Daoy (cell line): ENCODE measurements around the gene UBE2E3. TPM values are rescaled to one million over a fixed set of nuclear protein-coding genes. Genes with fewer than 3 reads are reported as not detected.
A peak's percentile ranks its signal among the peaks of the same experiment; 100 is the strongest.
"Not testable (repeated sequence)": the region's sequence is repeated elsewhere in the genome, so short reads cannot be mapped to it uniquely, and the experiment has no call there.

Experiments
- DNase-seq: peaks from one replicate; pipeline ENCODE4 v3.0.0-alpha.2; 2015; ENCODE audit warnings: low read depth
- total RNA-seq: library from RNA; depleted of rRNA; stranded (reverse); fragments of >200 nt; shearing (Covaris generic); gene quantifications from 2 replicates; pipeline ENCODE4 v1.2.3, GENCODE V29; 2014

UBE2E3 gene
- total RNA-seq, 1 experiment from 2014 or later, result 78.7 TPM

- no peak for DNase-seq
These were observed 94.1 kb downstream of the UBE2E3 start for GRCh38 chr2:181074457-181074856.

- DNase-seq, result no peak
These were observed 96.3 kb downstream of the UBE2E3 start for GRCh38 chr2:181076658-181077057.

GRCh38 chr2:181077128-181077709 is 96.8 kb downstream of the UBE2E3 start:
- peak; percentile 35 for DNase-seq

GRCh38 chr2:181083140-181083539 is 102.7 kb downstream of the UBE2E3 start:
- no peak for DNase-seq

- DNase-seq, result no peak
These were observed 105.3 kb downstream of the UBE2E3 start for GRCh38 chr2:181085734-181086133.

- not testable (repeated sequence) for DNase-seq
These were observed 111.5 kb downstream of the UBE2E3 start for GRCh38 chr2:181091920-181092319.

- DNase-seq, result no peak
These were observed 115.1 kb downstream of the UBE2E3 start for GRCh38 chr2:181095486-181095885.

- DNase-seq, result no peak
These were observed 123.3 kb downstream of the UBE2E3 start for GRCh38 chr2:181103659-181104058.

- DNase-seq, result peak; percentile 34
These were observed 124.2 kb downstream of the UBE2E3 start for GRCh38 chr2:181104512-181105115.

- DNase-seq, result no peak
These were observed 125.2 kb downstream of the UBE2E3 start for GRCh38 chr2:181105562-181105961.

- DNase-seq, result no peak
These were observed 125.8 kb downstream of the UBE2E3 start for GRCh38 chr2:181106229-181106628.

- DNase-seq, result peak; percentile 26
These were observed 126.6 kb downstream of the UBE2E3 start for GRCh38 chr2:181106789-181107627.

- no peak for DNase-seq
These were observed 127.2 kb downstream of the UBE2E3 start for GRCh38 chr2:181107628-181107945.

- DNase-seq, result no peak
These were observed 130.7 kb downstream of the UBE2E3 start for GRCh38 chr2:181111059-181111458.

- DNase-seq, result no peak
These were observed 132.5 kb downstream of the UBE2E3 start for GRCh38 chr2:181112916-181113315.
